ENCODE data around the gene POMT1. TPM values are rescaled to one million over a fixed set of nuclear protein-coding genes. Genes with fewer than 3 reads are reported as not detected.

POMT1 gene
- total and polyA plus RNA-seq, 2 of the 8 experiments (the other 6 are each of a cell fraction or from before 2014, with no cell fraction given), result 22.3 to 33.2 TPM

DNA sequence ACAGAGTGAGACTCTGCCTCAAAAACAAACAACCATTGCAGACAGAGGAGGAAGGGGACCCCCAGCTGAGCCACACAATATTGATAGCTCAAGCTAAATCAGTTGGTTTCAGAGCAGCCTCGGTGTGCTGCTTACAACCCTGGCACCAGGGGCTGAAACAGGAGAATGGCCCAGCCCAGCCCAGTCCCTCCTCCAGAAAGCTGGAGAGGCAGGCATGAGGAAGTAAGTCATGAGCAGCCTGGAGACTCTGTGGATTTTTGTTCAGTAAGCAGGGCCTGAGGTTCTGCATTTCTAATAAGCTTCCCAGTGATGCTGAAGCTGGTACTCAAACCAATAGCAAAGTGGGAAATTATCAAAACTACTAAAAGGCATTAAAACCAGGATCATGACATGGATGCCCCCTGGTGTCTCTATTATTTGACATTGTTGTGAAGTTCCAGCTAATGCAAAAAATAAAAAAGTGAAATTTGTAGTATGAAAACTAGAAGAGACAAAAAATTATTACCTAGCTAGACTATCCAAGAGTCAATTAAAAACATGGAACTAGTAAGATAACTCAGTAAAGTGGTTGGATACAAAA lies 56.8 kb downstream of the POMT1 start (continued):
- TF ChIP-seq, protein P1, sequence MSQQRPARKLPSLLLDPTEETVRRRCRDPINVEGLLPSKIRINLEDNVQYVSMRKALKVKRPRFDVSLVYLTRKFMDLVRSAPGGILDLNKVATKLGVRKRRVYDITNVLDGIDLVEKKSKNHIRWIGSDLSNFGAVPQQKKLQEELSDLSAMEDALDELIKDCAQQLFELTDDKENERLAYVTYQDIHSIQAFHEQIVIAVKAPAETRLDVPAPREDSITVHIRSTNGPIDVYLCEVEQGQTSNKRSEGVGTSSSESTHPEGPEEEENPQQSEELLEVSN (IDR thresholded peaks at IDR 0.05), result no peak
- no peak for TF ChIP-seq SUZ12 (IDR thresholded peaks at IDR 0.05; ENCODE audit: low read length)
- no peak for TF ChIP-seq MAFK (IDR thresholded peaks at IDR 0.05; ENCODE audit: low read depth, low read length)
- TF ChIP-seq SP4 (IDR thresholded peaks at IDR 0.05; ENCODE audit: low read length), result no peak
- no peak for TF ChIP-seq CTBP2 (IDR thresholded peaks at IDR 0.05; ENCODE audit: borderline replicate concordance, insufficient read depth, insufficient read length, low read length)
- no peak for TF ChIP-seq EZH2 (IDR thresholded peaks at IDR 0.05; ENCODE audit: low read depth, low read length, severe bottlenecking)
